Activated CD8-positive, alpha-beta memory T cell treated with anti-CD3 and anti-CD28 coated beads, Interleukin-2, amount 50 U/mL, for 1 hour (primary cell): ENCODE measurements around the gene CDH11.

Source experiments
- DNase-seq: peaks from one replicate; pipeline ENCODE4 v3.0.0-alpha.2; 2020; ENCODE audit errors: extremely low read depth

Gene CDH11

DNA sequence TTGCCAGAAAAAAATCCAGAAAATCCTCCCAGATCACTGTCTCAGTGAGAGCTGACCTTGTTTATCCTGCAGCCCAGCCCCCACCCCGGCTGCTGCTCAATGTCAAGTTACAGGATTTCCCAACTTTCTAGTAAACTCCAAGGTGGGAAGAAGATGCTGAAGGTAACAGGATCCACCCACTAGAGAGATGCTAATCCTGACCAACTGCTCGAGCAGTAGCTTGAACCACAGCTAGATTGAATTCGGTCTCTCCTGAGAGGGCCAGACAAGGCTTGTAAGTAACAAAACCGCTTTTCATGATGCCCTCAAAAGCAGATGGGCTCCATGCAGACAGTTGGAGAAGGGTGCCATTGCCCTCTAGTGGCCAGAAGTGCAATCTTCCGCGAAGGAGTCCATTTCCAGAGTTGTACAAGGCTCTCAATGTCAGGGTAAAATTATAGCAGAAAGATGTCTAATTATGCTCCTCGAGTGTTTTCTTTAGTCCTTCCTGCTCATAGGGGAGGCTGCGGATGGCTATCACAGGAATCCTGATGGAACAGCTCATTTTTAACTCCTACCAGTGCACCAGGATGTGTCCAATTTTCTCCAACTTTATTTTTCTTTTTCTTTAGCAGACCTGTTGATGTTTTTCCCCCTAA lies 3.9 kb downstream of the CDH11 start:
- DNase-seq = no peak

DNA sequence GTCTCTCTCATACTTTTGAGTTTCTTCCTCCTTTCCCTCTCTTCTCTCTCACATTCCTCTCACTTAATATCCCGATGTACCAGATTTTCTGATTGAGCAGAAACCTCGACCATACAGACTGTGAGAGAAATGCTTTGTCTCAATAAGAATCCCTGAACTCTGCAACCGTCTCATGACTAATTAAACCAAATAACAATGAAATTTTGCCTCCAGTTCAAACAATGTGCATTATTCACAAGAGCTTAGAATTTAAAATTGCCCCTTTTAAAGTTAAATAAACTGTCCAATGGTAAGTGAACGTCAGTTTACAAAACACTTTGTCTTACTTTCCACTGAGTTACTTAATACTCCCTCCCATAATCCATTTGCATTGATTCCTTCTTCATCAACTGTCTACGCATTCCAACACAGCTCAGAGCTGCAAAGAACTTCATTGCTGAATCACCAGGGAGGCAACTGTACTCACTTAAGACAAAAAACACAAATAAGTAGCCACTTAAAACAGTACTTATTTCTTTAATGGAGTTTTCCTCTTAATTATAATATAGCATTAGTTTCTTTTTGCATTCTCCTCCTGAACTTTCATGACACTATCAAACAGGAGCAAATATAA lies 4.9 kb downstream of the CDH11 start:
- no peak for DNase-seq

DNA sequence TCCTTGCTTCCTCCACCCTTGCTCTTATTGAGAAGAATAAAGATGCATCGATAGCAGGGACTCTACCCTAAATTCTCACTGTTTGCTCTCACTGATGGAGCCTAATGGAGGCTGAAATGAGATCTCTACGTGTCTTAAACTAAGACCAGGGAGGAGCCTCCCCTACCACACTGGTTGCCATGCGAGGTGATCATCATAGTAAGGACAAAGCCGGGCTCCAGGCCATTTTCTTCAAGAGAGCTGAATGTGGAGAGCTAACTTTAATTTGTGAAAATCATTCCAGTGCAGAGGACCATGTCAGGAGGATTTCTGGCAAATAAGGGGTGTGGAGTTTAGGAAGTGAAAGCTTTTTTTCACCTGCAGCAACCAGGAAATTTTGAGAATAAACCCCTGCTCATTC lies 5.6 kb downstream of the CDH11 start:
- no peak for DNase-seq

DNA sequence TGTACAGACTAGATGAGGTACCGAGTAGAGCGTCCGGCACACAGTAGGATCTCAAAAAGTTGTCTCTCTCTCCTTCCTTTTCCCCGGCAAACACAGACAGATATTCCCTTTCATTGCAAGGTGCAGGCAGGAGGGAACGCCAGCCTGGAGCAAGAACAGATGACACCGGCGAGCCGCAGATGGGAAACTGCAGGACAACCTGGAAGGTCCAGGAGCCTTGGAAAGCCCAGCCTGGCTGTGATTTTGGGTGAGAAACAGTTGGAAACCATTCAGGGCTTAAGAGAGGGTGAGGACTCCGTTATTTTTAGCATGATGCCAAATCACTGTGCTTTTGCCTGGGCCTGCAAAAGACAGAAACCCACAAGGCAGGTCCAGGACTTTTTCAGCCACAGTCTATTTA lies 7.3 kb downstream of the CDH11 start:
- no peak for DNase-seq

DNA sequence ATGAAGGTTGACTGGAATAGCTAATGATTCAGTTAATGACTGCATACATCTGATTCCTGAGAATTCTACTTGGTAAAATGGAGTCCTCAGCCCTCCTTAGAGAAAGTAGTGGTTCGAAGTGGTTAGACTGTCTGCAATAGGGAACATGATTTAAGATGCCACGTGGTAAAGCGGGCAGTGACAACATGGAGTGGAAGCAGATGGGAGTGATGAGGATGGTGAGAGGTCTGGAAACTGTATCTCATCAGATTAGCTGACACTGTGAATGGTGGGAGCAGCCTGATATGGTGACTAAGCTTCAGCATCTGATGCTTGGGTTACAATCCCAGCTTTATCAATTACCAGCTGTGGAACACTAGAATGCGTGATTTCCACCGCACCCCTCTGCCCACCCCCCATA lies 8.4 kb downstream of the CDH11 start:
- no peak for DNase-seq

DNA sequence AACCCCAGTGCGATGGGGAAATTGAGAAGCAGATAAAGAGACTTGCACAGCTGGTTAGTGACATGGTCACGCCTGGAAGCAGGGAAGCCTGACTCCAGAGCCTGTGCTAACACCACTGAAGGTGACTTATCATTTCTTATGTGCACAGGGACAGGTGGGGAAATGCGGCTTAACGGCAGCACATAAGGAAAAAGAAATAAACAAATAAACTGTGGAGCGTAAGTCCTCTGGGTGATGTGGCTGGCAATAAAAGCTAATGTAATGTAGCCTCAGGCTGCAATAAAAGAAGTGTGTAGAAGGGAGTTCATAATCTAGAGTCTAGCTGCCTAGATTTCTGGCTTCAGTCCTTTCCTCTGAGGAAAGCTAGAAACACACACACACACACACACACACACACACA lies 10.6 kb downstream of the CDH11 start:
- no peak for DNase-seq

DNA sequence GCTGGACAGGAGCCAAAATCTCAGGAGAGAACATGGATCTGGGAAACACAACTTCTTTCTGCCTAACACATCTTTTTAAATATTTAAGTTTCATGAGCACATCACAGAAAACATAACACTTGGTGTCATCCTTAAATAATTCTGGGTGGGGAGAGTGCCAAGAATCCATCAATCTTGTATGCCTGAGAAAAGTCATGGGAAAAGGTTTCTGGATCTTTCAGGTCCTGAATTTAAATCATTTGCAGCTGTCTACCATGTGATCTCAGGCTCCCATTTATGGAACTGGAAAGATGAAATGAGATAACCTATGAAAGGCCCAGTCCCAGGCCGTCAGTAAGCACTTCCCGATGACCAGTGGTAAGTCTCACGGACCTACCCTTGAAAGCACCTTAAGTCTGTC lies 15.1 kb downstream of the CDH11 start:
- DNase-seq = no peak

DNA sequence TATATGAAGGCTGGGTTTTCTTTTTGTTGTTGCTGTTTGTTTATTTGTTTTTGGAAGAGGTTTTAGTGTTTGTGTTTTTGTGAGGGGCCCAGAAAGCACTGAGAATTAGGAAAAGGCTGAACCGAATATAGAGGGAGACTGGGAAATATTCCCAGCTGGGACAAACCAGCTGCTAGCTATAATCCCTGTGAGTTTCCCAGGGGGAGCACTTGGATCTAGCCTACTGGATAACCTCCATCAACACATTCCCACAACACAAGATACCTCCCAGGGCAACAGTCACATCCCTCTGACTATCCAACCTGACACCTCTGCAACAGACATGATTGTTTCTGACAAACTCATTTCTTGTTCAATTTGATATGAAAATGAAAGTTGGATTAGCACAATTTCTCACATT lies 16.7 kb downstream of the CDH11 start:
- no peak for DNase-seq

DNA sequence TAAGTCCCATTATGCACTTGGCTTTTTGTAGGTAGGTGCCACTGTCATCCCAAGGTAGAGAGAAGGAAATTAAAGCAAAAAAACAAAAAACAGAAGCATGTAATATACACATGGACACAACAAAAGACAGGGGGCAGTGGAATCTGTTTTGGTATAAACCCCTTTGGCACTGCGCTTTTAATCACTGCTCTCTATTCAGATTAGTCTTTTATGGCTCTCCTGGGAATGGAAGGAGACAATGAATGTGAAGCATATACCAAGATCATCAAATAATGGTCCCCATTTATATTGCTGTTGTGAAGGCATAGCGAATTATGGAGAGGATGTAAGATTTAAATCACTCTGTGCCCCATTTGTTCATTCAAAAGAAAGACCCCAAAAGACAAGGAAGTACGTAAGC lies 17.4 kb downstream of the CDH11 start:
- no peak for DNase-seq

DNA sequence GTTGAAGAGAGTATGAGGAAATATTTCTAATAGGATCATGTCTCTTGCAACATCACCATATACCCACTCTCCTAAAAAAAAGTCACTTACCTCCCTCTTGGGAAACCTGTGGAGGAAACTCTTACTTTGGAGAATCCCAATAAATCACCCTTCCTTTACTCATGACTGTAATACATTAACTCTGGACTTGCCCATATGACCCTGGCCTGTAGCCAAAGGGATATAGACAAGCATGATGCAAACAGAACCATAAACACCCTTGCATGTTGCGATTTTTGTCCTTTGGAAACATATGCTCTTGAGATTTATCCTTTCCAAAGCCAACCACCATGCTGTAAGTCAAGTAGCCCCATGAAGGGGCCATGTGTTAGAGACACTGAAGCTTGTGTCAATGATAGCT lies 19.5 kb downstream of the CDH11 start:
- DNase-seq = no peak

DNA sequence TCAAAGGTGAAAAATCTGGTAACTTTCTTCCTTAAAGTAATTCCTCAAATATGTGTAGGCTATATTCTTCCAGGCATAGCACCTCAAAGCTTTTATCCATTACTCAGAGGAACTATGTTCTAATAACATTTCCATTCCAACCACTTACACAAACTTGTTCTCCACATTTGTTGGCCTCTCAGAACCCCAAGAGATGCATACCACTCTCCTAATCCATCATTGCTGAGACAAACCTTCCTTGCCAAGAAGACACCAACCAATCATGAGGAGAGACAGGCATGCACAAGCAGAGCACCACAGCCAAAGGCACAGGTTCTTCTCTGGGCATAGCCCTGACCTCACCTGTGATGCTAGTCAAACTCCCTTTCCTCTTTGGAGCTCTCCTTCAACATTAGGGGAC lies 20.9 kb downstream of the CDH11 start:
- no peak for DNase-seq

DNA sequence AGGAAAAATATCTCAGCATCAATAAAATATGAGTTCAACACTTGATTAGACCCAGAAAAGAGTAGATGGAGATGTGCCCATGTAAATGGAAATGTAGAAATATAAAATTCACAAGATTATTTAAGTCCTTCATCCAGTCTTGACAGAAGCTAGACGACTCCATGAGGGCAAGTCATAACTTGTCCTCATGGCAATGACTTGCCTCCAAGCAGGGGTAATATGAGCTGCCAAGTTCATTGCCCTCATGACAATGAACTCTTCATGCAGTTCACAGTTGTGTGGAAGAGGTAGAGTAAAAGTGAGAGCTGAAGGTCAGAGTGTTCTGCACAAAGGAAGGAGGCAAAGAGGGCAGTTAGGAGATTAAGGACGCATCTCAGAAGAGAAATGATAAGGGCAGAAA lies 22.3 kb downstream of the CDH11 start:
- no peak for DNase-seq

DNA sequence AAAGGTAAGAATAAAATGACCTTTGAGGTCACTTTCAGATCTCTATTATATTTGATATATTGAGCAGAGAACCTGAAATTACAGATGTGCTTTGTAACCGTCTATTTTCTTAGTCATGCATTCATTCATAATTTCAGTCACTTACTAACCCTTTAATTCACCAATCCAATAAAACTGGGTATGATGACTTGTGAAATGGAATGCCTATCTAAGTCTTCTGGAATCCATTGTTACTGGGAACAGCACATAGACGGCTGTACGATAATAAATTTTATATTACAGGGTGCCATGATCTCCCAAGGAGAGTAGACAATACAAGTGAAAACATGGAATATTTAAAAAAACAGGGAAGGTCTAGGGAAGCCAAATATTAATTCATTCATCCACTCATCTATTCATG lies 22.9 kb downstream of the CDH11 start:
- no peak for DNase-seq

DNA sequence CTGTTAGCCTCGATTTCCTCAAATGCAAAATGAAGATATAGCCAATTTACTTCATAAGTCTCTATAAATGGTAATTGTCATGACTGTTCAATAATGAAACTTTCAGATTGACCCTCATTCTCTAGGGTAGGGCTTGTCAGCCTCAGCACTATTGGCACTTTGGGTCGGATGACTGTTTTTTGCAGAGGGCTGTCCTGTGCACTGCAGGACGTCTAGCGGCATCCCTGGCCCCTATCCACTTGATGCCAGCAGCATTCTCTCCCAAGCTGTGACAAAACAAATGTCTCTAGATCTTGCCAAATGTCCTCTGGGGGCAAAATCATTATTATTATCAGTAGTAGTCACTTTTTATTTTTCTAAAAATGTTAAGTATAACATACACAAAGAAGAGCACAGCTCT lies 24.6 kb downstream of the CDH11 start:
- no peak for DNase-seq

DNA sequence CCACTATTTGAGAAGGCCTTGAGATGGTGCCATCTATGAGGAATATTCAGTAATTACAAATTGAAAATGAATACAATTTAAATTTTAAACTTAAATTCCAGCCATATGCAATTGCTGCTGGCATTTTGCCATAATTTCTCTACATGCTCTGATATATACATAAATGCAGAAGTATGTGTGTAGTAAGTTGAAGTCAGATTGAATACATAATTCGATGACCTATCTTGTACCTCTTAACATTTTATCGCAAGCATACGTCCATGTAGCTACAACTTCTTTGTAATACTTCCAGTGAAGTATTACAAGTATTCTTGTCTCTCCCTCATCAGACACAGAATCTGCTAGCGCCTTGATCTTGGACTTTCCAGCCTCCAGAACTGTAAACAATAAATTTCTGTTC lies 26.0 kb downstream of the CDH11 start:
- DNase-seq = no peak

DNA sequence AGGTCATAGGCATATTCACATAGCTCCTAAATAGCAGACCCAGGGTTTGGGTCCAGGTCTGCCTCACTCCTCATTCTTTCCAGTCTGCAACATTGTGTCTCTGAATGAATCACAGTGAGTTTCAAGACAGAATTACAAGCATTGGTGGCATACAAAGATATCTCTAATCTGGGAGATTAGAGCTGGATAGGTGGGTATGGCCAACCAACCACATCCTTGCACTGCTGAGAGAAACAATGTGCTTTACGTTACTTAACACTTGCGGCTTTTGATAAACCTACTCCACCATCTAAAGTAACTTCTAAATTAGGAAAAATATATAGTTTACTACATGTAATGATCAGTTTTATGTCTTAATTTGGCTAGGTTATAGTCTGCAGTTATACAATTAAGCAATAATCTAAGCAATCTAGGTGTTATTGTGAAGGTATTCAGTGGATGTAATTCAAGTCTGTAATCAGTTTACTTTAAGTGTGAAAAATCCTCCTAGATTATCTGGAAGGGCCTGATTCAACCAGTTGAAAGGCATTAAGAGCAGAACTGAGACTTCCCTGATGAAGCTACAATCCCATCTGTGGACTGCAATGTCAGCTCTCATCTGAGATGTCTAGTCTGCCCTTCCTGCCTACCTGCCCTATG lies 26.7 kb downstream of the CDH11 start:
- no peak for DNase-seq

DNA sequence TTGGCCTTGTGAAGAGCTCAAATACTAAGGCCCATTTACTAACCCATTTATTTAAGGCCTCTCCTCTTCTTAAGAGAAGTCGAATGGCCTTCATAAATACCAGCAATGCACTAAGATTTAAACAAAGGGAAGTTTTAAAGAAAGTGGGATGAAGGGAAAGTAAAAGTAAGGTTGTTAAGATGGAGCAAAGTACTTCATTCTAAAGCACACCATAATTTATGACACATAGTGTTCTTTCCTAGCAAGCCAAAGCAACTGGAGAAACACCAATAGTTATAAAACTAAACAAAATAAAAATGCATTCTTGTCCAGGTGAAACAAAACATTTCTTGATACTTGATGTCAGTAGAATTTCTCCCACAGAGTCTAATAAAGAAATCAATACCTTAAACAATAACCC lies 27.9 kb downstream of the CDH11 start:
- no peak for DNase-seq

DNA sequence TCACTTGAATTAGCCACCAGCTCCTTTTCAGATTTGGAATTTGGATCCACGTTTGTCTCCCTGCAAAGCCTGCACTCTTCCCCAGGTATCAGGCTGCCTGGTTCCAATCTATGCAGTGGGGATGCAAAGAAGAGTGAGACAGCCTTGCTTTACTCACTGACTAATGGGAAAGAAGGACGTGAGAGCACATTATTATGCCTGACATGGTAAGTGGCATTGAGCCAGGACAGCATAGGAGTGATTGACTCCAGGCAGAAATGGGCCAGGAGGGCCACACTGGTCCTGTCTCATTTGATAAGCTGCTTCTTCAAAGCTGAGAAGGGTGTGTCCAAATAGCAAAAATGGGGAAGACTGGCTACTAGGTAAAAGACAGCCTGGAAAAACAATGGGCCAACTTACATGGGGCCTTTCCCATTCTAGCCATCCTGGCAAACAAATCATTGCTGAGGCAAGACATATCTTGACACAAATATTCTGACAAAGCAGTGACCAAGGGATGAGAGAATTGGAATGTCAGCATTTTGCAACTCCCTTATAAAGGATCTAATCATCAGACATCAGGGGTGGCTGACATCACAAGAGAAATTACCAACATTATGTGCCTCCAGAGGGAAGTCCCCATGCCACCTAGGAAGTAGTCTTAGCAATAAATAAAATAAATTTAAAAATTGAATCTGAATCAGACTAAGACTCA lies 38.6 kb downstream of the CDH11 start:
- DNase-seq = no peak

DNA sequence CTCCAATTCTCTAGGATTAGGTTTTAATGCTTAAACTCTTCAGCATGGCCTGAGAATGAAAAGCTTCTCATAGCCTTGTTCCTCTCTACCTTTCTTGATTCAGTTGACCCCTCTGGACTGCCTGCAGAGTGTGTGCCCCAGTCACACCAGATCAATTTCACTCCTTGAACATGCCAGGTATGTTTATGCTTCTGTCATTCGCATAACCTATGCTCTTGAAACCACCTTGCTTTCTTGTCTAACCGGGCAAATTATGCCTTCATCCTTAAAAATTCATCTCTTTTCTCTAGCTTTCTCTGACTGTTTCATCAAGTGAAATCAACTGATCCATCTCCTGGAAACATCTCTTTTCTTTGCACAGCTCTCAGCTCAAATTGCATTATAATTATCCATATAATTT lies 42.3 kb downstream of the CDH11 start:
- DNase-seq = no peak

DNA sequence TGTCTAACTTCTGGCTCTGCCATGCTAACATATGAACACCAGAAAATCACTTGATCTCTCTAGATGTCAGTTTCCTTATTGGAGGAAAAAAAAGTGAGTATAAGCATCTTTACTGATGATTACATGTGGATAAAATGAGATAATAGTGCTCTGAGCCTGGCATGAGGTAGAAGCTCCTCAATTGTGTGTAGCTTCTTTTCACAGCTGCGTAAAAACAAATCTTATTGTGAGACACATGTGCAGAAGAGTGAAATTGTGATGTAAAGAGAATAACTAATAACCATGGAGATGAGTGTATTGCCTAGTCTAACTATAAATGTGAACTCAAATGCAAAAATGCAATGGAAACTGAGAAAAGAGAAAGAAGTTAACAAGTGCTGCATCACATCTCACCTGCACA lies 44.7 kb downstream of the CDH11 start:
- no peak for DNase-seq

DNA sequence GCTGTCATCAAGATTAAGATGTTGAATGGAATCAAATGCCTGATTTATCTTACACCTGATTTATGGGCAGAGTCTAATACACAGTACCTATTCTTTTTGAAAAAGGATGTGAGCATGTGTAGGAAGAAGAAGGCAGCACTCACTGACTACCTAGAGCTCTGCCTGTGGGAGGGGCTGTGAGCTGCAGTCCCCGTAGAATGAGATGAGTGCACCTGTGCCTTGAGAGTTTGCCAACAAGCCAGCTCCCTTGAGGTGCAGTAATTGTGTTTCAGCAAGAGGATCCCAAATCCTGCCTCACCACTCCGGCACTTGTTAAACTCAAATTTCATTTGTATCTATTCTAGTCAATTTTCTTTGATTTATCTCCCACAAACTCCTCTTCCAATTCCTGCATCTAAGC lies 46.0 kb downstream of the CDH11 start:
- no peak for DNase-seq

DNA sequence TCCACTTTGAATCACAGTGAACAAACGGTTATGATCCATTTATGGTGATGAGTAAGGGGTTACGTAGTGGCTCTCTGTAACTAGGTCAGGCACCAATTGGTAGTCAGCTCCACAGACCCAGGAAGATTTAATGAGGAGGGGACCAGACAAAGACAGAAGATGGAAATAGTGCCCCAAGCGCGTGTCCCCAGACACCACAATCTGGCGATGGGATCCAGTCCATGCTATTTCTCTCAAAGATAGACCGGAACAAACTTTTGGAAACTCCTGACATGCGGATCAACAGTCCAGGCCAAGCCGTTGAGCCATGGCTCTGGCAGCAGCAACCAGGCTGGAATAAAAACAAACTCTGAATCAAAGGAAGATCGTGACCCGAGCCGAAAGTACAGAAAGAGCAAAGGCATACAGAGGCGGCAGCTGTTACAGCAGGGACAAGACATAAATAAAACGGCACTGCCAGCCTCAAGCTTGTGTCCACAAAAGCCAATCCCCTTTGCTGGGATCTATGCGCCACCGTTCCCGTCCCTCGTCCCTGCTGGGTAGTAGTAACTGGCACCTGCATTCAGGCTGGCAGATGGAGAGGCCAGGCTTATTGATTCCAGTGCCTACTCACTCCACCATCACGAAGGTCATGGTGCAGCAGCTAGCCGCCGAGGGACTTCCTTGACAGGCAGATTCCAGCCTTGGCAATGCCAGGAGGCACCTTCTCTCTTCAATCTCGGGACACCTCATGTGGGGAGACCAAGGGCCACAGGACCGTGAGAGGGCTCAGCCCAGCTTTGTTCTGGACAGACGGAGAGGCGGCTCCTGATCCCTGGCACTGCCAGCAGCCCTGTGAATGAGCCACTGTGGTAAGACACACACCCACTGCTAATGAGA lies 50.2 kb downstream of the CDH11 start:
- no peak for DNase-seq
